Measurements from ENCODE around the gene RIN3. TPM values are rescaled to one million over a fixed set of nuclear protein-coding genes. Genes with fewer than 3 reads are reported as not detected.

The RIN3 gene
- polyA plus RNA-seq, 1 donor = 10.8 TPM

DNA sequence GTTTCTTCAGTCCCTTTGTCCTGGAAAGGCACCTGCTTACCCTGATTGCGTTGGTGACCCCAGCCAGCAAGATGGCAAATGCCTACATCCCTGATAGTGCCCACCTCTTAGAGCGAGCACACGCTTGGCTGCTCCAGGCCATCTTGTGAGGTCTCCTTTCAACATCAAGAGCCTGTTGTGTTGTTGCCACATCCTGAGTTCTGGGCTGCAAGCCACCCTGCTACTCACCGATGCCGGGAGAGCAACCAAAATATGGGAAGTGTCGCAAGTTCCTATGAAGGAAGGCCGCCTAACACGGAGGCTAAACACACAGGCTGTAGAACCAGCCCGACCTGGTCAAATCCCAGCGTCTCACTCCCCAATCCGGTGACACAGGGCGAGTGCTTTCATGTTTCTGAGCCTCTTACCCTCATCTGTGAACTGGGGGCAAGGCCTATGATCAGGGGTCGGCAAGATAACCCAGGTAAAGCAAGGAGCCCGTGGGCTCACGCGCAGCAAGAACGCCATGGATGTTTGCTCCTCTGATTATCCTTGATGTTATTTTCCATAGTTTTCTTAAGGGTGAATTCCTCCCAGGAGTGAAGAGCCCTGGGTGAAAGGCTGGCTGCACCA, 136.5 kb downstream of the RIN3 start:
- no peak for DNase-seq (ENCODE audit: low read depth)

DNA sequence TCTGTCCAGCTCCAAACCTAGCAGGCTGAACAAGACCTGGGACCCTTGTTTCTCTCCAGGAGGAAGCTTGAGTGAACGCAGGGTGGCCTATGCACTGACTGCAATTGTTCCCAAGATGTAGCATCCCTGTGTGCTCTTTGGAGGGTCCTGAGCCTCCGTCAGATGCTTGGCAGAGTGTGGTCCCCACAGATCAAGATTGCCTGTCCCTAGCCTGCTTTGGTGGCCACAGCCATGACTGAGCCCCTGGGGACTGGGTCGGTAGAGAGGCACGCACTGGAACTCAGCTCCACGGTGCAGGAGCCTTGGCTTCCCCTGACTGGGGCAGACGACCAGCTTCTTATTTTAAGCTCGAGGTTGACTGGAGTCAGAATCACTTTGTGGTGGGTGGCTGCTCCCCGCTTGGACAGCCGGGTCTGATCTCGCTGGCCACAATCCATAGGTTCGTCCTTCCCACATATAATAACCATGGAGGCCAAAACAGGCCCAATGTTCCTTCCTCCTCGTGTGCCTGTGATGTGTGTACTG, 137.1 kb downstream of the RIN3 start:
- no peak for DNase-seq (ENCODE audit: low read depth)

- no peak for DNase-seq (ENCODE audit: low read depth)
Observed at GRCh38 chr14:92651106-92651757, 137.7 kb downstream of the RIN3 start.

- DNase-seq (ENCODE audit: low read depth) = no peak
Observed at GRCh38 chr14:92651758-92652406, 138.3 kb downstream of the RIN3 start.

GRCh38 chr14:92652413-92653151, 139.0 kb downstream of the RIN3 start:
- DNase-seq (ENCODE audit: low read depth) = no peak

DNA sequence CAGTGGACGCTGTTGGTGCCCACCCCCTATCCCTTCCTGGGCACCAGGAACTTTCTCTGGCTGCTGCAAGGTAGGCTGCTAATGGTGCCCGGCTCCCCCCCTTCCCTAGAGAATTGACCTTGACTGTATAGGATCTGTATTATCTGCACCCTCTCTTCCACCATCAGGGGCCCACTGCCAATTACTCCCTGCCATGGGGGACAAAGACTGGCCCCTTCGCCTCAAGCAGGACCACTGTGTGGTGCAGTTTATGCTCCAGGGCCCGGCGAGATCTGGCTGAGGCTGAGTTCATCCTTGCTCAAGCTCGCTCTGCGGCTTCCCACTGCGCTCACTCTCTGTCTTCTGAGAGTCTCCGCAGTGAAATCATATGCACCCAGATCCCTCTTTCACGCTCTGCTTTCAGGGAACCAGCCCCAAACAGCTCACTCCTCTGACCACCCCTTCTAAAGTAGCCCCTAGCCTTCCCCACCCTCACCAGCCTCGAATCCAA, 139.6 kb downstream of the RIN3 start:
- no peak for DNase-seq (ENCODE audit: low read depth)

DNA sequence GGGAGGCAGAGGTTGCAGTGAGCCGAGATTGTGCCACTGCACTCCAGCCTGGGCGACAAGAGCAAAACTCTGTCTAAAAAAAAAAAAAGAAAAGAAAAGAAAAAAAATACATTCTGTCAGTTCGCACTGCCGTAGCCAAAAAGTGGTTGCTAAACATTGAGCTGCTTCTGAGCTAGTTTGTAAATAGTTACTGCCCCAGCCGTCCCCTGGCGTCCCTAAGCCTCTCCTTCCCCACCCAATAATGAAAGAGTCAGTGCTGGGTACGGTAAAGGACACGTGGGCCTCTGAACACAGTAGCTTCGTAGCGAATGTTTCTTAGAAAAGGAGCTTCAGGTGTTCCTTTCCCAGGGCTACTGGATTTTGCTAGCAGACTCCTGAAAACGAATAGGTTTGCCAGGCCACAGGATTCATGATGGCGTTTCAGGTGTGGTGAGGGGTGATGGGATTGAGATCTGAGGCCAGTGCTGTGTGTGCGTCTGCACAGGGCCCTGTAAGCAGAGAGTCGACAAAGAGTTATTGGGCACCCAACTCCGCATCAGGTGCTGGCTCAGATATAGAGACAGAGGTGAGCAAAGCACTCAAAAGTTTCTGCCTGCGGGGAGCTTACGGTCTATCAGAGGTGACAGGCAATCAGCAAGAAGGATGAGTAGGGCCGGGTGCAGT, 140.8 kb downstream of the RIN3 start:
- no peak for DNase-seq (ENCODE audit: low read depth)

DNA sequence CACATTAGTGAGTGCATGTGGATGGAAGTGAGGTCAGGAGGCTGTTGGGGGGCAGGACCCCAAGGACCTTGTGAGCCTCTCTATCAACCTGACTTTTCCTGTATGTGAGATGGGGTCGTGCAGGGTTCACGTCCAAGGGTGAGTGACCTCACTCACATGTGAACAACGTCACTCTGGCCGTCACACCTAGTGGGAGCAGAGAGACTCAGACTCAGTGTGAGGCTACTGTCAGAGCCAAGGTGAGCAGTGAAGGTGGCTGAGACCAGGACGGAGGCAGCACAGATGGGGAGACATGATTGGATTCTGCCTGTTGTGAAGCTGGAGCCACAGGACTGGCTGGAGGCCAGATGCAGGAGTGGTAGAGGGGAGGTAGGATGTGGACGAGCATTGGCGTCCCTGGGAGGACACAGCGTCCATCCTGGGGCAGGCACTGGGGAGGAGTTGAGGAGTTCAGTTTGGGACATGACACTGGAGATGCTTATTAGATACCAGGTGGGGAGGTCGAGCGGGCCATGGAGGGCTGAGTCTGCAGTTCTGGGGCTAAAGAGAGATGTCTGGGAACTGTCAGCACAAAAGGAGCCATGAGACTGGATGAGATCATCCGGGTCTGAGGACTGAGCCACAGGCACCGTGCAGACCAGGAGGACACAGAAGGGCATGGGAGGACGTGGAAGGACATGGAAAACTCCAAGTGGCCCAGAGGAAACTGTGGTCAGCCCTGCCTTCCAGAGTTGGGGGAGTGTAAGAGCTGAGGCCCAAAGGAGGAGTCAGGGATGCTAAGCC, 142.0 kb downstream of the RIN3 start:
- DNase-seq (ENCODE audit: low read depth) = no peak

DNA sequence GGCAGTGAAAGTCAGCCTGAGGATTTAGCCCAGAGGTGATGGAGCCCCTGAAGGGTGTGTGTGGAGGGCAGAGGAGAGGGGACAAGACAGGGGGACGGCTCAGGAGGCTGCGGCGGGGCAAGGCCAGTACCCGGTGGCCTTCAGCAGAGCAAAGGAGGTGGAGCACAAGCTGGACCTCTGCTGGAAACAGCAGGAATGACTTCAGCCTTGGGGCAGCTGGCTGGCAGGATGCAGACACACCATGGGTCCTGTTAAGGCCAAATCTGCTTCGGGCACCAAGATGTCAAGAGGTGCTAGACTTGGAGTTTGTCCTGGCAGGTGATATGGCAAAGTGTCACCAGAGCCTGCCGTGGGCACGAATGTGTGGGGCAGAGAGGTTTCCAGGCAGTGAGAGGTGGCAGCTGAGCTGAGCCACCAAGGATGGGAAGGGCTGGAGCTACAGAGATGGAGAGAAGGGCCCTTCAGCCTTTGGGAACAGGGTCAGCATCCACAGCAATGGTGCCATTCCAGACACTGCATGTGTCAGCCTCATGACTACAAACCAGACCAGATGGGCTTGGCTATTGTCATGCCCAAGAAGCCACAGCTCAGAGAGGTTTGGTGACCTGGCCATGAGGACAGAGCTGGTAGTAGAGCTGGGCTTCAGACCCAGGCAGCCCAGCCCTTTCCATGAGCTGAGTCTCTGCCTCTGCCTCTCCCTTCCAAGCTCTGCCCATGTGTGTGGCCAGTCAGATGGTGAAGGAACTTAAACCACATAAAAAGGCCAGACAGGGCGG, 142.9 kb downstream of the RIN3 start:
- no peak for DNase-seq (ENCODE audit: low read depth)

GRCh38 chr14:92657457-92658142, 144.0 kb downstream of the RIN3 start:
- no peak for DNase-seq (ENCODE audit: low read depth)

DNA sequence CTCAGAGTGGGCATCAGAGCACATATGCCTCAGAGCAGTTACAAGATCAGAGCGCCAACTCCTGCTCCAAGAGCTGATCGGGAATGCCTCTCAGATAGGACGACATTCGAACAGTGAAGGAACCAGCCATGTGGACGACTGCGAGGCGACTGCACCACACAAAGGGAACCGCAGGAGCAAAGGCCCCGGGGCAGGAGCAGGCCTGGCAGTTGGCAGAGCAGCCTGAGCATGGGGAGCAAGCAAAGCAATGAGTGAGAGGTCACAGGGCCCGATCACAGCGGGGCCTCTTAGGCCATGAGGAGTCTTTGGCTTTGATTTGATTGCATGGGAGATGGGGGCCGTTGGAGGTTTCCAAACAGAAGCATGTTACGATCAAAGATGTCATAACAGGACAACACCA, 144.6 kb downstream of the RIN3 start:
- DNase-seq (ENCODE audit: low read depth) = no peak

DNA sequence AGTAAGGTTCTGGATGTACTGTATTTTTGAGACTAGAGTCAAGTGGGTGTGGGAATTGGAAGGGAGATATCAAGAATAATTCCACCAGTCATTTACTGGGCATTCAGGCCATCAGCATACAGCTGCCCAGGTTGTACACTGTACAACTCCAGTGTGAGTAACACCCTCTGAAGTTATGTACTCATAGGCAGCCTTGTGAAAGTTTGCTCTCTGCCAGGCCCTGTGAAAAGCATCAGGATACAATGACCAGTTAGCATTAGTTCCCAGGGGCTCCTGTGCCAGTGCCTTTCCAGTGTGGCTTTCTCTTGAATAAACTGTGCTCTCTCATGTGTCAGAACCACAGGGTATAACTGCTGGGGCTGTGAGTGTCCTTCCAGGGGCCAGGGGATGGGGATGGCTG, 145.1 kb downstream of the RIN3 start:
- no peak for DNase-seq (ENCODE audit: low read depth)

- no peak for DNase-seq (ENCODE audit: low read depth)
Observed at GRCh38 chr14:92659765-92660561, 146.4 kb downstream of the RIN3 start.

DNA sequence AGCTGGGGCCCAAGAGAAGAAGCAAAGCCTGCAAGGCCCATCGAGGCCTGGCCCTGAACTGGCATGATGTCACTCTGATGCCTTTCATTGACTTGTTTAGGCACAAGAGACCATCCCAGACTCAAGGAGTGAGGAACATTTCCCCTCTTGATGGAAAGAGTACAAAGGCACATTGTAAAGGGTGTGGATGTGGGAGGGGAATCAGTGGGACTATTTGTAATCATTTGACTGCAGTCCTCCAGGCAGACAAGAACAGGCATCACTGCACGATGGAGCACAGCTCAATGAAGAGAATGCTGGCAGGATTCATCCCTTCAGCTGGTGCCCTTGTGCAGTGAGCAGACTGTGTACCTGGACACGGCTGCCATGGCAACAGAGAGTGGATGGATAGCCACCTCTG, 147.0 kb downstream of the RIN3 start:
- no peak for DNase-seq (ENCODE audit: low read depth)

- no peak for DNase-seq (ENCODE audit: low read depth)
Observed at GRCh38 chr14:92663049-92663448, 149.5 kb downstream of the RIN3 start.

GRCh38 chr14:92665661-92666110, 152.1 kb downstream of the RIN3 start:
- no peak for DNase-seq (ENCODE audit: low read depth)

- DNase-seq (ENCODE audit: low read depth) = no peak
Observed at GRCh38 chr14:92666251-92666650, 152.7 kb downstream of the RIN3 start.

DNA sequence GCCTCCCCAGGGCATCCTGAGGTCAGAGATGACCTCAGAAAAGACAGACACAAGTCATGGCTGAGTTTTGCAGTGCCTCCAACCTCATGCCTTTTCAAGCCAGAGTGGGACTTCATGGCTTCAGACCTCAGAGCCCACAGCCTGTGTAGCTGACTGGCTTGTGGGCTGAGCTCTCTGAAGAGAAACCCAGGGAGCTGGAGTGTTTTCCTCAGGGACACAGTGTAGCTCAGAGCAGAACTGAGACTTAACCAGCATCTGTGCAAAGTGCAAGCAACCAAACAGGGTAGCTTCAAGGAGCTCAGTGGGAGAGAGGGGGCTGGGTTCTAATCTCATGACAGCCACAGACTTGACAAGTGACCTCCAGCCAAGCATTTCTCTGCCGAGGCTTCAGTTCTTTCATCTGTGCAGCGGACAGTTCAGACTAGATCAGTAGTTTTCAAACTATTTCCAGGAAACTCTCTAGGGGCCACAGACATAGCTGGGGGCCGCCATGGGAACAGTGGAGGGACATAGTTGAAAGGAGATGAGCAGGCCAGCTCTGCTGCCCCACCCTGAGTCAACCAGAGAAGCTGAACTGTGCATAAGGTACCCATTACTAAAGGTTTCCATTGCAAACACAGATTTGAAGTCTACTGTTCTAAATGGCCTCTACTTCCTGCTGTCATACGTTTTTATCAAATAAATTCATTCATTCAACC, 154.8 kb downstream of the RIN3 start:
- no peak for DNase-seq (ENCODE audit: low read depth)
